Fibroblast of lung (primary cell): Measurements from ENCODE around the gene ZNF281.

Experiments used
- CTCF ChIP-seq, 2 donors: IDR thresholded peaks in 1 of 2; conservative IDR thresholded peaks in 1 of 2; 1 replicate in 1 of 2; 2 replicates in 1 of 2; pipeline ENCODE4 v1.5.1; 2011 to 2012; ENCODE audit warnings: low read length in 2 of 2, control low read depth in 1 of 2, inconsistent platforms in 1 of 2, low read depth in 1 of 2, mild to moderate bottlenecking in 1 of 2
- EZH2 ChIP-seq: IDR thresholded peaks from 2 replicates; pipeline ENCODE4 v1.5.1; 2012; ENCODE audit warnings: low read length, control low read depth, mild to moderate bottlenecking; ENCODE audit errors: missing control alignments

DNA sequence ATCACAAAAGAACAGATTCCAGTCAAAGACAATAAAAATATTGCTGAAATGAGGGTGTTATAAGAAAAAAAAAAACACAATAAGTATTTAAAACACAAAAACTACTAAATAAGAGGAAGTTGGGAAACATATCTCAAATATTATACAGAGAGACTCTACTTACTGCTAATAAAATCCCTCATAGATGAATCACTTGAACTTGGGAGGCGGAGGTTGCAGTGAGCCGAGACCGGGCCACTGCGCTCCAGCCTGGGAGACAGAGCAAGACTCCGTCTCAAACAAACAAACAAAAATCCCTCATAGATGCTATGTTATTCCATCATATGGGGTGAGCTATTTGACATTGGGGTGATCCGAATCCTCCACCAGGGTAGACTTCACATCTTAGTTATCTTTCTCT lies 48.0 kb upstream of the ZNF281 start:
- TF ChIP-seq EZH2 (no peak), CTCF (conservative IDR thresholded peaks at IDR 0.05 in 1 of 2, IDR thresholded peaks at IDR 0.05 in 1 of 2; ENCODE audit: low read depth in 1 of 2, low read length in 2 of 2) (no peak)
